Urinary bladder (tissue), 4 donors: ENCODE data around the gene AKAP8L. TPM values are rescaled to one million over a fixed set of nuclear protein-coding genes. Genes with fewer than 3 reads are reported as not detected.
A peak's percentile ranks its signal among the peaks of the same experiment; 100 is the strongest.

Experiments used
- DNase-seq: peaks from one replicate; pipeline ENCODE4 v3.0.0-alpha.2; 2015; ENCODE audit errors: extremely low spot score
- H3K27ac ChIP-seq: one replicate; pipeline ENCODE4 v1.5.1; 2013; ENCODE audit warnings: low read depth, mild to moderate bottlenecking, moderate library complexity
- H3K36me3 ChIP-seq: one replicate; pipeline ENCODE4 v1.6.1; 2013; ENCODE audit warnings: mild to moderate bottlenecking, moderate library complexity; ENCODE audit not compliant: insufficient read depth
- H3K4me1 ChIP-seq: one replicate; pipeline ENCODE4 v1.6.1; 2013; ENCODE audit warnings: mild to moderate bottlenecking, moderate library complexity; ENCODE audit not compliant: insufficient read depth
- H3K4me3 ChIP-seq: one replicate; pipeline ENCODE4 v1.5.1; 2013; ENCODE audit warnings: low read depth, low read length
- WGBS: extraction: QIAGEN DNeasy Blood & Tissue Kit; methylation state at CpG from one replicate; pipeline ENCODE4 v1.1.7; 2013; 5-methylcytosine and 5-hydroxymethylcytosine counted together
- polyA plus RNA-seq: library from polyadenylated mRNA; stranded (reverse); fragments of 200-250 nt; gene quantifications from one replicate; pipeline ENCODE4 v1.2.3, GENCODE V29; 2013
- total RNA-seq: library from RNA; depleted of rRNA; stranded (reverse); fragments of >200 nt; gene quantifications from one replicate; pipeline ENCODE4 v1.2.3, GENCODE V29; 2014
- donor health status: healthy with polysubstance abuse.
- donor health status: healthy.

Gene AKAP8L
- total and polyA plus RNA-seq, 2 donors, result 57.3 TPM

DNA sequence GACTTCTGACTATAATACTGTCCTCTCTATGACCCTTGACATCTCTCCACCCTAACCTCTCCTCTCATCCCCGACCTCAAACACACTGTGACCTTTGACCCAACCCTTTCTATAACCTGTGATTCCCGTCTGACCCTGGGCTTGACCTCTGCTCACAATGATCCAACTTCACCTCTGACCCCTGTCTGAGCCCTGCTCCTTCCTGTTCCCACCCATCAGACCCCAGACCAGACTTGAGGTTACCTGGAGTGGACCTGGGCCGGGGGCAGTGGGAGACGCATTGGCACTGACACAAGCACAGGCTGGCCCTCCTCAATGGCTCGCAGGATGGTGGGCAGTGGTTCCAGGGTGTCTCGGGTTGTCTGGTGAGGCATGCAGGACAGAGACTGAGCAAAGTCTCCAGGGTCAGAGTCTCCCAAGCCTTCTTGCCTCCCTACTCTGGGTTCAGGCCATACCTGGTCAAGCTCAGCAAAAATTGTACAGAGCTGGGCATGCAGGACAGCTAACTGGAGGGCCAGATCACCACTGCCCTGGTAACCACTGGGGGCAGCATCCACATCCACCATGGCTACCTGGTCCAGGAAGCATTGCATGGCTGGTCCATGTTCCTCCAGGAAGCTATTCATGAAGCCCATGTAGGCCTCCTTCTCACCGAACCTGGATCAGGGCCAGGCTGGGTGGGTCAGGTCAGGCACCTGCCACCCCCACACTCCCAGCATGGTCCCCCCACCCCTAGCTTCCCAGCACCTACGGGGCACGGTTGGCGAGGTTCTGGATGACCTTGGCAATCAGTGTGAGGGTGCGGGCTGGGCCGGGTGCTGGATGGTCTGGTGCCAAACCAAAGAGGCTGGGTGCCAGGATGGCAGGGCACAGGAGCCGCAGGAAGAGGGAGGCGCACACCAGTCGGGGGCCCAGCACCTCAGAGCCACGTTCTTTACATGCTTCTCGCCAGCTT, 35.4 kb upstream of the AKAP8L start:
- no peak overlapping the region for H3K4me3 ChIP-seq
- no peaks in the 10 kb centered on the region for H3K4me1 ChIP-seq
- H3K27ac ChIP-seq, result no peak overlapping the region
- H3K36me3 ChIP-seq, result no peaks in the 10 kb centered on the region
- no peak for DNase-seq
- 86% methylated on average over 17 of the region's 17 CpGs for WGBS

DNA sequence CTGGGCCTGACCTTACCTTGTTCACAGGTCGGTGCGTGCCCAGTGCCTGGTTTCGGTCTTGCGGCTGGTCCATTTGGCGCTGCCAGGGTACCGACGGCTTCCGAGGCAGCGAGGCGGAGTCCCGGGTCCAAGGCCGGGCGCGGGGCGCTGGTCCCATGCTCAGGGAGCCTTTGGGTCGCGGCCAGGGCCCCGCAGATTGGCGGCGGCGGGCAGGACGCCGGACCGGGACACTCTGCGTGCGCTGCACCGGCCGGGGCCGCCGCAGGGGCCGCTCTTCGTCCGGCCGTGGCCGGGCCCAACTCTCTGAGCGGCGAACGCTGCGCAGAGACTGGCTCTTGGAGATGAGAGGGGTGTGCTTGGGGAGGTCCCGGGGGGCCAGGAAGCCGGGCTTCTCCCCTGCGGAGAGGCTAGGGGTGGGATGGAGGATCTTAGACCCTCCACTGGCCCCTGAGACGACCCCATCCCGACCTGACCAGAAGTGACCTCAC, 34.3 kb upstream of the AKAP8L start:
- Histone ChIP-seq H3K4me3 (peak overlapping the region; percentile 47), H3K4me1 (no peaks in the 10 kb centered on the region), H3K27ac (no peak overlapping the region), H3K36me3 (no peaks in the 10 kb centered on the region)
- 11% methylated on average over 44 of the region's 44 CpGs for WGBS
- no peak for DNase-seq

DNA sequence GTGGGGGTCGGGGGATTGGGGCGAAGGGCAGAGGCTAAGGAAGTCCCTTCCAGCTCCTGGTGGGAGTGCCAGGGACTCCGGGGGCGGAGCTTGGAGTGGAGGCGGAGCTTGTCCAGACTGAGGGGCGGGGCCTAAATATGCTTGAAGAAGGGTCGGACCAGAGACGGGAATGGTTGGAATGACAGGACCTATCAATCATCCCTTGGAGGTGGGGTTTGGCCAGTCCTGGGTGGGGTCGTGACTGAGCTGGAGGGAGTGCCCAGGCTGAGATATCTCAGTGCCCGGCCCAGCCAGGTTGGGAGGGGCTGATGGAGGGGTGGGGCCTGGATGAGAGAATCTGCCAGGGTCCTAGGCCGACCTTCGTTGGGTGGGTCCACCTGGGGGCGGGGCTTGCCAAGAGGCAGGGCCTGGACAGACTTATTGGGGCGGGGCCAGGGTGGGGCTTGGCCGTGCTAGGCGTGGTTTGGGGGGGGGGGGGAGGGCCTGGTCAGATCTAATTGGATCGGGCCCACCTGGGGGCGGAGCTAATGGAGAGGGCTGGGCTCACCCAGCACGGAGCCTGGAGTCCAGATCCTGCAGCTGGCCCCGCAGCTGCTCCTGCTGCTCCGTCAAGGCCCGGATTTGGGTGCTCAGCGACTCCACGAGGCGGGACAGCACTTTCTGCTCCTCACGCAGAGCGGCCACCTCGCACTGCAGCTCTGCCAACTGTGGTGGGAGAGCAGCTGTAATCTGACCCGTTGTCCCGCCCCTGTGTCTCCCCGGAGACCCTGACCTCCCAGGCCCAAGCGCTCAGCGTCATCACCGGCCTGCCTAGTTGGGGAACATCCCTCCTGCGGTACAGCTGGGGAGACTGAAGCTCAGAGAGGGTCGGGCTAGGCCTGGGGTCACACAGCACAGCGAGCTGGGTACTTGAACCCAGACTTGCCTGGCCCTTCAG, 33.6 kb upstream of the AKAP8L start:
- 12% methylated on average over 37 of the region's 37 CpGs for WGBS
- H3K36me3 ChIP-seq, result no peaks in the 10 kb centered on the region
- no peak for DNase-seq
- H3K4me1 ChIP-seq, result no peaks in the 10 kb centered on the region
- H3K4me3 ChIP-seq, result peak overlapping the region; percentile 47
- H3K27ac ChIP-seq, result peak overlapping the region; percentile 18

DNA sequence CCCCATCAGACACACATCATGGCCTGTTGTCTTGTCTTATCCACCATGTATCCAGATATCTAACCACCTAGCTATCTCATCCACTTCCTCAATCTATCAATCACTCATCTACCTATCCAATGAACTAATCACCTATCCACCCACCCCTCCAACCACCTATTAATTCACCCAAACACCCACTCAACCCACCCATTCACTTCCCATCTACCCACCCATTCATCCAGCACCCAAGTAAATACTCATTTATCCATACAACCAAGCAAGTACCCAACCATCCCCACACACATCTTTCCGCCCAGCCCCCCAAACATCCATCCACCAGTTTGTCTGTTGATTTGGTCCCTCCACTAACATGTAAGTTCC, 31.7 kb upstream of the AKAP8L start:
- DNase-seq, result no peak
- Histone ChIP-seq H3K36me3 (no peaks in the 10 kb centered on the region), H3K27ac (no peak overlapping the region), H3K4me3 (no peak overlapping the region), H3K4me1 (no peaks in the 10 kb centered on the region)
- 89% methylated on average over 1 of the region's 1 CpG for WGBS

DNA sequence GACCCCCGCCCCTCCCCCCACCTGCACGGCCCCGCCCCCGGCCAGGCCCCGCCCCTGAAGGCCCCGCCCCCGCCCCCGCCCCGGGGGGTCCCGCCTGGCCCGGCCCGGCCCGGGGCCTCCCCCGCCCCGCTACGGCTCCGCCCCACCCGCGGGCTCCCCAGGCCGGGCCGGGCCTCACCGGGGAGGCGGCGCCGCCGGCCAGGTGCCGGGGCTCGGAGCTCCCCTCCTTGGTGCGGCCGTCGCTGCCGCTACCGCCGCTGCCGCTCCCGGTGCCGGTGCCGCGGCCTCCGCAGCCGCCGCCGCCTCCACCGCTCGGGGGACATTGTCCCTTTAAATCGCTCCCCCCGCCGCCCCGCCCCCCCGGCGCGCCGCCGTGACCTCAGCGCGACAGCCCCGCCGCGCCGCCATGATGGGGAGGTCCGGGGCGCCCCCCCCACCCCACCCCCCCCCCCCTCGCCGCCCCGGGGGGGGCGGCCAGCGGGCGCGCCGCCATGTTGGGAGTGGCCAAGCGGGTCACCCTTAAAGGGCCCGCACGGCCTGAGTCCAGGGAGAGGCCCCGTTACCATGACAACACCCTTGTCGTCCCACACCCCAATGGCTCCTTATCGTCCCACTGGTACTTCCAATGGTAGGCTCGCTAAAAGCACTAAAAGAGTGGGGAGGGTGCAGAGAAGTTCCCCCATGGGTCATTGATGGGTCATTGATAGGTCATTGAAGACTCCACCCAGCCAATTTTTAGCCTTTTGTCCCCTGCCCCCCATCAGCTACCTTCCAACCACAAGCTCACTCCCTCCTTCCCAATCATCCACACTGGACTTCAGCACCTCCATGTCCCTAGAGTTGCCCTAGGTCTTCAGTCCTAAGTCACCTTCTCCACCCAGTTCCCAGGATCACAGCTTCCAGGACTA, 31.1 kb upstream of the AKAP8L start, which contains the start of gene WIZ:
TSS of gene WIZ (minus strand) at position 337 of the 908 bp plus-strand sequence. CDS start 1,649 bp downstream, outside the sequence.
- Histone ChIP-seq H3K4me3 (peak within 1 kb of the TSS; percentile 76), H3K4me1 (no peaks in the 10 kb centered on the region), H3K27ac (peak within 1 kb of the TSS; percentile 85), H3K36me3 (no peaks in the 10 kb centered on the region)
- 1% methylated on average over 73 of the region's 77 CpGs for WGBS
- no peak for DNase-seq

DNA sequence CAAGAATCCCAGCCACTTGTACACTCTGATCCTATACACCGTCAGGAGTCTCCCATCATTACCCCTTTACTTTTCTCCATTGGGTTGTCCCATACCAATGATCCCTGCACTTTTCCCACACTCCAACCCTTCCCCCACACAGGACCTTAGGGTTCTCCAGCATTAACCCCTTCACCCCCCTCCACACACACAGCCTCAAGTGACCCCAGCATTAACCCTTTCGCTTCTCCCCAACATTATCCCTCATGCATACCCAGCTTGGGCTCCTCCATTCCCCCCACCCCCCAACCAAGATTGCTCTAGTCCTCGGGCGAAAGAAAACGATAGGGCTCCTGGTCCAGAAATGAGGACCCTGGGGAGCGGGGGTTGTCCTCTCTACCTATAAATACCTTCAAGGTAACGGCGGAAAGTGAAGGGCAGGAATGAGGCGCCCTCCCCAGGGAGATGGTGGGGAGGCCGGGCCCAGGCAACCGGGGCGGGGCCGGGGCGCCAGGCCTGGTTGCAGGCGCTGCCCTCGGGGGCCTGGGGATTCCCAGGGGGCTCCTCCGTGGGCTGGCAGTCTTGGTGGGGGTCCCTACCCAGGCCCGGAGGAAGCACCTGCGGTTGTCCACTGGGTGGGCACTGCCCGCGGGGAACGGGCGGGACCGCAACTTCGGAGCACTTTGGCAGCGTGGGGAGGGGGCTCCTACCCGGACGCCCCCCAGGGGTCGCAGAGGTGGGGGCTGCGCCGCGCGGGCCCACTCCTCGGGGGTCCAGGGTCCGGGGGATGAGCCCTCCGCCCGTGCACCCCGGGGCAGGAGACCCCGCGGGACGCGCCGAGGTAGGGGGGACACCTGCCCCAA, 30.2 kb upstream of the AKAP8L start:
- H3K36me3 ChIP-seq, result no peaks in the 10 kb centered on the region
- no peak for DNase-seq
- H3K4me1 ChIP-seq, result no peaks in the 10 kb centered on the region
- WGBS, result 3% methylated on average over 43 of the region's 43 CpGs
- H3K27ac ChIP-seq, result no peak overlapping the region
- H3K4me3 ChIP-seq, result peak overlapping the region; percentile 76

DNA sequence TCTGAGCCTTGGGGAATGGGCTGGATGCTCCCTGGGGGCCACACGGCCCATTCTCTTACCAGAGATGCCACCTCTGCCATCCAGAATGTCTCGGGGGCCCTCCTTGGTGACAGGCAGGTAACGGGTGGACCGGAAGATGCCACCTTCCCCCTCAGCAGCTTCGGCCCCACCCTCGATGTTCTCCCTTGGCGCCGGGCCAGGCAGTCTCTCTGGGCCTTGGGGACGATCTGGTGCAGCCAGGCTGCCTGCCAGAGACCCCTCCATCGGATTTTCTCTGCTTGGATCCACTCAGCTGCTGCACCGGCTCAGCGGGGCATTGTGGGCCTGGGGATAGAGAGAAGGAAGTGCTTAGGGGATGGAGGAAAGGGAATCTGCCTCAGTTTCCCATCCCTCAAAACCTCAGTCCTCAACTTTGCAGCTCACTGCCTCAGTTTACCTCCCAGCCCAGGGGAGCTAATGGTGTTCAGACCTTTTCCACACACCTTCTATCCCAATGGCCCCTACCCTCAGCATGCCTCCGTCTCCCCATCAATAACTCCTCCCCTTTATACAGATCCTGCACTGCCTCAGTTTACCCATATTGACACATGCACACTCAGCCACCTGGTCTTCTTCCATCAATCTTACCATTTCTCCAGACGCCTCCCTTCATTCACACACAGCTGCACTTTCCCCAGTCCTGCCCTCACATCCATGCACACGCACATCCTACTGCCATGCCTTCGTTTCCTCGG, 29.4 kb upstream of the AKAP8L start:
- 53% methylated on average over 17 of the region's 17 CpGs for WGBS
- no peak overlapping the region for H3K27ac ChIP-seq
- H3K4me3 ChIP-seq, result no peak overlapping the region
- no peak for DNase-seq
- H3K4me1 ChIP-seq, result no peaks in the 10 kb centered on the region
- H3K36me3 ChIP-seq, result no peaks in the 10 kb centered on the region

DNA sequence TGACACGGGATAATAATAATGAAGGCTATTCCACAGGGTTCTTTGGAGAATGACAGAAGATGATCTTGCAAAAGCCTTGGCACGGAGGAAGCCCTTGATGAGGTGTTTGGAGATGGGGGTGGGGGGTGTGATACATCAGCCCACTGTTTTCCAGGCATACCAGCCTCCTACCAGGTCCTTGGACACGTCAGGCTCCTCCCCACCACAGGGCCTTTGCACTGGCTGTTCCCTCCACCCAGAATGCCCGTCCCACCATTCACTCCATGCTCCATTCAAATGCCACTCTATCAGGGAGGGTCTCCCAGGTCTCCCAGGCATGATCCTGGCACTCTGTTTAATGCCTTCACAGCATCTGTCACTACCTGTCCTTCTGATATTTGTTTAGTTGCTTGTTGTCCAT, 28.3 kb upstream of the AKAP8L start:
- Histone ChIP-seq H3K27ac (no peak overlapping the region), H3K36me3 (no peaks in the 10 kb centered on the region), H3K4me1 (no peaks in the 10 kb centered on the region), H3K4me3 (no peak overlapping the region)
- DNase-seq, result no peak
- WGBS, result 79% methylated on average over 4 of the region's 4 CpGs

DNA sequence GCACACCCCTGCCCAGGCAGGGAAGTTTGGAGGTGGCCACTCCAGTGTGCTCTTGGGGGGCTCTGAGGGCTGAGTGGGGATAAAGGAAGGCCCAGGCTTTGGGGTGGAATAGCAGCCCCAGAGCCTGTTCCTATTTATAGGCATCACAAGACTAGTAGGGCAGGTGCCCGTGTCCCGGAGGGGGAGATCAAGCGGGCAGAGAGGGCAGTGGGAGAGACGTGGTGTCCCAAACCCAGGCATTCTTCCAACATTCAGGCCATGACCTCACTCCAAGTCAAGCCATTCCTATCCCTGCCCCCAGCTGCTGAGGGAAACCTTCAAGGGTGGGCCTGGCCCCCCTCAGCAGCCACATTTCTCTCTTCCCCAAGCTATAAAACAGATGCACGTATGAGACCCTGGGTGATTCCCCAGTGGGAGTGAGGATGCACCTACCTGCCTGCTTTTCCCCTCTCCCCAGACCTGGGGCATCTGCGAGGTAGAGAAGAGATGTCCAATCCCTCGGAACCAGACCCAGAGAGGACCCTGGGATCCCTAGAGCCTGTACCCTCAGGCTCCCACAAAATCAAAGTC, 27.1 kb upstream of the AKAP8L start:
- Histone ChIP-seq H3K36me3 (no peaks in the 10 kb centered on the region), H3K4me3 (no peak overlapping the region), H3K27ac (no peak overlapping the region), H3K4me1 (no peaks in the 10 kb centered on the region)
- no peak for DNase-seq
- WGBS, result 66% methylated on average over 7 of the region's 7 CpGs

DNA sequence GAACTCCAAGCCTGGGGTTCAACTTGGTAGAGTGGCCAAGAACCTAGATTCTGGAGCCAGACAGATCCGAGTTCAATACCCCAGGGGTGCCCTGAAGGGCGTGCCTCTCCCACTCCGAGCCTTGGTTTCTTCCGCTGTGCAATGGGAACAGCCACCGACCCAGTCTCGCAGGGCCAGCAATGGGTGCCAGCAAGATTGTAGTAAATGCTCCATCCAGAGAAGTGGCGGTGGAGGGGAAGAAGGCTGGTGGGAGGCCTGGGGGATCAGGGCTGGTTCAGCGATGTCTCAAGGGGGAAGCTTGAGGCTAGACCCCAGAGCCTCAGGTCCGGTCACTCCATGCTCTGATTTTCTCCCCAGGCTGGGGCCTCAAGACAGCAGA, 26.4 kb upstream of the AKAP8L start:
- Histone ChIP-seq H3K4me1 (no peaks in the 10 kb centered on the region), H3K36me3 (no peaks in the 10 kb centered on the region), H3K4me3 (no peak overlapping the region), H3K27ac (no peak overlapping the region)
- 91% methylated on average over 9 of the region's 9 CpGs for WGBS
- no peak for DNase-seq

DNA sequence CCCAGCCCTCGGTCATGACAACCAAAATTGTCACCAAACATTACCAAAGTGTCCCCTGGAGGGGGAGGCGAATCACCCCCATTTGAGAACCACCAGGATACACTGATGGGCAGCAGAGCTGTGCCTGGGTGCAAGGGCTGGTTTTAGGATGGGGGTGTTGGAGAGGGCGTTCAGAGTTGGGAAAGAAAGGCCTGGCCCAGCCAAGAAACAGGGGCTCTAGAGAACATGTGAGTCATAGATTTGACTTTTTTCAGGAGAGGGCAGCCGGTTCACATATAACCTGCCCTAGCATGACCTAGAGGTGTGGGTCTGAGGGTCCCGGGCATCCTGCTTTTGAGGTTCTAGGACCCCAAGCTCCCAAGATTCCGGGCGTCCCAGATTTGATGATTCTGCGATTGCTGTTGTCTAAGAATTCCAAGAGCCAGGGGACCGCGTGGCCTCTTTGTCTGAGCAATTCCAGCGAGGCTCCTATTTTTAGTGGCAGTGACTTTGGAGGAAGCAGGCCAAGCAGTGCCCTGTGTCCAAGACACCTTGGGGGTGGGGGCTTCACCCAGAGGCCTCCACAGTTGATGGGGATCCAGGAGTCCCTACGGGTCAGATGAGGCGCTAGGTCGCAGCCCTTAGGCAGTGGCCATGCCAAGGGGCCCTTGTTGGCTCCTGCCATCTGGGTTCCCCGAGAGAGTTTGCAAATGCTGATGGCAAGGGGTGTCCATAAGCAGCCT, 25.9 kb upstream of the AKAP8L start:
- 87% methylated on average over 15 of the region's 15 CpGs for WGBS
- Histone ChIP-seq H3K36me3 (no peaks in the 10 kb centered on the region), H3K27ac (no peak overlapping the region), H3K4me3 (no peak overlapping the region), H3K4me1 (no peaks in the 10 kb centered on the region)
- no peak for DNase-seq
